ENCODE measurements around the gene ALPK1. TPM values are rescaled to one million over a fixed set of nuclear protein-coding genes. Genes with fewer than 3 reads are reported as not detected.

Gene ALPK1
- total RNA-seq, 2 donors from 2014 or later: 12.1 to 13.7 TPM

- DNase-seq (ENCODE audit: low spot score): no peak
- no peaks in the 10 kb centered on the region for H3K36me3 ChIP-seq
- TF ChIP-seq POLR2AphosphoS5 (IDR thresholded peaks at IDR 0.05) (no peak), CTCF (IDR thresholded peaks at IDR 0.05) (no peak), POLR2A (IDR thresholded peaks at IDR 0.05) (no peak)
- intact Hi-C loops (cut with DNase I): no loop called here
- H3K27ac ChIP-seq: no peak overlapping the region
- 96% methylated on average over 4 of the region's 4 CpGs for WGBS
- H3K9me3 ChIP-seq: no peaks in the 10 kb centered on the region
- no peaks in the 10 kb centered on the region for H3K4me1 ChIP-seq (replicated peaks)
- no peaks in the 10 kb centered on the region for H3K27me3 ChIP-seq (replicated peaks; ENCODE audit: insufficient read depth)
- no peak overlapping the region for H3K4me3 ChIP-seq
Observed at GRCh38 chr4:112274959-112275358, 22.2 kb upstream of the ALPK1 start.

GRCh38 chr4:112276113-112276512 lies 21.1 kb upstream of the ALPK1 start:
- no peaks in the 10 kb centered on the region for H3K36me3 ChIP-seq
- no peaks in the 10 kb centered on the region for H3K27me3 ChIP-seq (replicated peaks; ENCODE audit: insufficient read depth)
- no peaks in the 10 kb centered on the region for H3K4me1 ChIP-seq (replicated peaks)
- TF ChIP-seq POLR2A (IDR thresholded peaks at IDR 0.05) (no peak), POLR2AphosphoS5 (IDR thresholded peaks at IDR 0.05) (no peak), CTCF (IDR thresholded peaks at IDR 0.05) (no peak)
- 100% methylated on average over 3 of the region's 3 CpGs for WGBS
- no peak for DNase-seq (ENCODE audit: low spot score)
- H3K4me3 ChIP-seq: no peak overlapping the region
- intact Hi-C loops (cut with DNase I): no loop called here
- H3K27ac ChIP-seq: no peak overlapping the region
- no peaks in the 10 kb centered on the region for H3K9me3 ChIP-seq

- H3K27me3 ChIP-seq (replicated peaks; ENCODE audit: insufficient read depth): no peaks in the 10 kb centered on the region
- no peaks in the 10 kb centered on the region for H3K4me1 ChIP-seq (replicated peaks)
- H3K27ac ChIP-seq: no peak overlapping the region
- no peaks in the 10 kb centered on the region for H3K36me3 ChIP-seq
- TF ChIP-seq POLR2AphosphoS5 (IDR thresholded peaks at IDR 0.05) (peak; percentile 40), POLR2A (IDR thresholded peaks at IDR 0.05) (no peak)
- H3K4me3 ChIP-seq: no peak overlapping the region
- intact Hi-C loops (cut with DNase I): no loop called here
- WGBS: 54% methylated on average over 3 of the region's 3 CpGs
- DNase-seq (ENCODE audit: low spot score): peak; percentile 58
- H3K9me3 ChIP-seq: no peaks in the 10 kb centered on the region
Observed at GRCh38 chr4:112277220-112277619, 19.9 kb upstream of the ALPK1 start.

- Histone ChIP-seq H3K4me1 (replicated peaks) (no peaks in the 10 kb centered on the region), H3K27ac (no peak overlapping the region), H3K4me3 (no peak overlapping the region), H3K27me3 (replicated peaks; ENCODE audit: insufficient read depth) (no peaks in the 10 kb centered on the region), H3K9me3 (no peaks in the 10 kb centered on the region), H3K36me3 (no peaks in the 10 kb centered on the region)
- 61% methylated on average over 10 of the region's 10 CpGs for WGBS
- intact Hi-C loops (cut with DNase I): no loop called here
- TF ChIP-seq POLR2A (IDR thresholded peaks at IDR 0.05) (no peak), CTCF (IDR thresholded peaks at IDR 0.05) (no peak), POLR2AphosphoS5 (IDR thresholded peaks at IDR 0.05) (no peak)
- no peak for DNase-seq (ENCODE audit: low spot score)
Observed at GRCh38 chr4:112277705-112278448, 19.3 kb upstream of the ALPK1 start.

GRCh38 chr4:112279025-112279881 lies 17.9 kb upstream of the ALPK1 start:
- Histone ChIP-seq H3K4me1 (replicated peaks) (no peaks in the 10 kb centered on the region), H3K4me3 (no peak overlapping the region)
- WGBS: 62% methylated on average over 10 of the region's 10 CpGs

More at GRCh38 chr4:112279025-112279881, 17.9 kb upstream of the ALPK1 start:
- H3K9me3 ChIP-seq: no peaks in the 10 kb centered on the region
- H3K27me3 ChIP-seq (replicated peaks; ENCODE audit: insufficient read depth): no peaks in the 10 kb centered on the region
- H3K27ac ChIP-seq: no peak overlapping the region
- TF ChIP-seq POLR2AphosphoS5 (IDR thresholded peaks at IDR 0.05) (no peak), CTCF (IDR thresholded peaks at IDR 0.05) (no peak), POLR2A (IDR thresholded peaks at IDR 0.05) (no peak)
- intact Hi-C loops (cut with DNase I): no loop called here
- H3K36me3 ChIP-seq: no peaks in the 10 kb centered on the region
- no peak for DNase-seq (ENCODE audit: low spot score)

Measured in prostate gland (tissue), 2 donors.